Nephron progenitor cell (in vitro differentiated cells): ENCODE results near the gene MAN2A2.
"Not testable (repeated sequence)": the region's sequence is repeated elsewhere in the genome, so short reads cannot be mapped to it uniquely, and the experiment has no call there.

Source experiments
- DNase-seq: peaks from one replicate; pipeline ENCODE4 v3.0.0; 2021
- H3K27ac Mint-ChIP-seq: 2 replicates; pipeline ENCODE4 v1.8.0; 2021; ENCODE audit warnings: mild to moderate bottlenecking, moderate library complexity, mixed read lengths
- H3K27me3 Mint-ChIP-seq: 2 replicates; pipeline ENCODE4 v1.8.0; 2021; ENCODE audit warnings: mild to moderate bottlenecking, low read depth, mixed read lengths; ENCODE audit not compliant: poor library complexity
- H3K36me3 Mint-ChIP-seq: 2 replicates; pipeline ENCODE4 v1.8.0; 2021; ENCODE audit warnings: low read depth, mixed read lengths
- H3K4me1 Mint-ChIP-seq: 2 replicates; pipeline ENCODE4 v1.8.0; 2021; ENCODE audit warnings: mixed read lengths
- H3K4me3 Mint-ChIP-seq: 2 replicates; pipeline ENCODE4 v1.8.0; 2021; ENCODE audit warnings: mild to moderate bottlenecking, moderate library complexity, mixed read lengths
- H3K9me3 Mint-ChIP-seq: 2 replicates; pipeline ENCODE4 v1.8.0; 2021; ENCODE audit warnings: mild to moderate bottlenecking, moderate library complexity, mixed read lengths
- CTCF ChIP-seq: fragments of 200-600 bp; sonication (generic); IDR thresholded peaks from 2 replicates; pipeline ENCODE4 v1.5.0; 2021; ENCODE audit warnings: antibody characterized with exemption

Gene MAN2A2

GRCh38 chr15:90924375-90924774, 21.3 kb downstream of the MAN2A2 start:
- no peaks in the 10 kb centered on the region for H3K9me3 Mint-ChIP-seq
- no peaks in the 10 kb centered on the region for H3K4me1 Mint-ChIP-seq
- no peak for DNase-seq
- no peak for TF ChIP-seq CTCF
- peaks cover 4% of the 10 kb centered on the region for H3K27me3 Mint-ChIP-seq
- no peak overlapping the region for H3K4me3 Mint-ChIP-seq
- H3K27ac Mint-ChIP-seq = no peak overlapping the region
- H3K36me3 Mint-ChIP-seq = peaks cover 13% of the 10 kb centered on the region

DNA sequence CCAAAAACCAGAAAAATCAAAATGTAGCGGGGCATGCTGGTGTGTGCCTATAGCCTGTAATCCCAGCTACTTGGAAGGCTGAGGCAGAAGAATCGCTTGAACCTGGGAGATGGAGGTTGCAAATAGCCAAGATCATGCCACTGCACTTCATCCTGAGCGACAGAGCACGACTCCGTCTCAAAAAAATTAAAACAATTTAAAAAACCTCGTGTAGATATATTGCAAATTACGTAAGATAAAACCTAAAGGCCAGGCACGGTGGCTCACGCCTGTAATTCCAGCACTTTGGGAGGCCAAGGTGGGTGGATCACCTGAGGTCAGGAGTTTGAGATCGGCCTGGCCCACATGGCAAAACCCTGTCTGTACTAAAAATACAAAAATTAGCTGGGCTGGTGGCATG, 23.7 kb downstream of the MAN2A2 start:
- not testable (repeated sequence) for H3K9me3 Mint-ChIP-seq, H3K4me3 Mint-ChIP-seq, DNase-seq, H3K27me3 Mint-ChIP-seq, H3K36me3 Mint-ChIP-seq, H3K27ac Mint-ChIP-seq
- peaks cover 12% of the 10 kb centered on the region for H3K4me1 Mint-ChIP-seq

DNA sequence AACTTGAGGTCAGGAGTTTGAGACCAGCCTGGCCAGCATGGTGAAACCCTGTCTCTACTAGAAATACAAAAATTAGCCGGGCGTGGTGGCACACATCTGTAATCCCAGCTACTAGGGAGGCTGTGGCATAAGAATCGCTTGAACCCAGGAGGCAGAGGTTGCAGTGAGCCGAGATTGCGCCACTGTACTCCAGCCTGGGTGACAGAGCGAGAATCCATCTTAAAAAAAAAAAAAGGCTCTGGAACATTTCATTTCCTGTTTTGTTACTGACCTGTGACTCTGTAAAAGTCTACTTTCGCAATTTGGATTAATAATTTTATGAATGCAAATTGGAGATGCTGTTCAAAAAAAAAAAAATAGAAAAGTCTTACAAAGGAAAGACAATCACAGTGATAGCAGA, 25.0 kb downstream of the MAN2A2 start:
- H3K4me3 Mint-ChIP-seq, H3K27me3 Mint-ChIP-seq, DNase-seq, H3K9me3 Mint-ChIP-seq, H3K27ac Mint-ChIP-seq, H3K36me3 Mint-ChIP-seq: not testable (repeated sequence)
- H3K4me1 Mint-ChIP-seq = peaks cover 19% of the 10 kb centered on the region

- Mint-ChIP-seq H3K36me3 (no peaks in the 10 kb centered on the region), H3K27ac (no peak overlapping the region), H3K27me3 (peaks cover 15% of the 10 kb centered on the region), H3K4me3 (peak overlapping the region; percentile 15), H3K4me1 (peaks cover 25% of the 10 kb centered on the region), H3K9me3 (no peaks in the 10 kb centered on the region)
- no peak for DNase-seq
- TF ChIP-seq CTCF = no peak
These were observed 26.3 kb downstream of the MAN2A2 start for GRCh38 chr15:90929246-90930019.

GRCh38 chr15:90930861-90931574, 27.9 kb downstream of the MAN2A2 start:
- no peaks in the 10 kb centered on the region for H3K36me3 Mint-ChIP-seq
- no peak for TF ChIP-seq CTCF
- H3K27ac Mint-ChIP-seq = no peak overlapping the region
- DNase-seq = no peak
- H3K9me3 Mint-ChIP-seq = no peaks in the 10 kb centered on the region
- H3K4me1 Mint-ChIP-seq = peaks cover 32% of the 10 kb centered on the region
- H3K4me3 Mint-ChIP-seq = peak overlapping the region; percentile 95
- peaks cover 15% of the 10 kb centered on the region for H3K27me3 Mint-ChIP-seq

- H3K4me3 Mint-ChIP-seq = peak overlapping the region; percentile 95
- H3K36me3 Mint-ChIP-seq = peaks cover 5% of the 10 kb centered on the region
- H3K27ac Mint-ChIP-seq = no peak overlapping the region
- DNase-seq = no peak
- peaks cover 15% of the 10 kb centered on the region for H3K27me3 Mint-ChIP-seq
- no peak for TF ChIP-seq CTCF
- H3K9me3 Mint-ChIP-seq = no peaks in the 10 kb centered on the region
- peaks cover 37% of the 10 kb centered on the region for H3K4me1 Mint-ChIP-seq
These were observed 28.4 kb downstream of the MAN2A2 start for GRCh38 chr15:90931575-90931827.
